SKM-1 treated with dmso at 0.1 percent for 144 hours (cell line): Measurements from ENCODE around the gene FETUB.

ENCODE experiments used
- DNase-seq: peaks from one replicate; lab custom pipeline; 2025; ENCODE audit not compliant: unreplicated experiment; lab: John Stamatoyannopoulos, UW

Gene FETUB

DNA sequence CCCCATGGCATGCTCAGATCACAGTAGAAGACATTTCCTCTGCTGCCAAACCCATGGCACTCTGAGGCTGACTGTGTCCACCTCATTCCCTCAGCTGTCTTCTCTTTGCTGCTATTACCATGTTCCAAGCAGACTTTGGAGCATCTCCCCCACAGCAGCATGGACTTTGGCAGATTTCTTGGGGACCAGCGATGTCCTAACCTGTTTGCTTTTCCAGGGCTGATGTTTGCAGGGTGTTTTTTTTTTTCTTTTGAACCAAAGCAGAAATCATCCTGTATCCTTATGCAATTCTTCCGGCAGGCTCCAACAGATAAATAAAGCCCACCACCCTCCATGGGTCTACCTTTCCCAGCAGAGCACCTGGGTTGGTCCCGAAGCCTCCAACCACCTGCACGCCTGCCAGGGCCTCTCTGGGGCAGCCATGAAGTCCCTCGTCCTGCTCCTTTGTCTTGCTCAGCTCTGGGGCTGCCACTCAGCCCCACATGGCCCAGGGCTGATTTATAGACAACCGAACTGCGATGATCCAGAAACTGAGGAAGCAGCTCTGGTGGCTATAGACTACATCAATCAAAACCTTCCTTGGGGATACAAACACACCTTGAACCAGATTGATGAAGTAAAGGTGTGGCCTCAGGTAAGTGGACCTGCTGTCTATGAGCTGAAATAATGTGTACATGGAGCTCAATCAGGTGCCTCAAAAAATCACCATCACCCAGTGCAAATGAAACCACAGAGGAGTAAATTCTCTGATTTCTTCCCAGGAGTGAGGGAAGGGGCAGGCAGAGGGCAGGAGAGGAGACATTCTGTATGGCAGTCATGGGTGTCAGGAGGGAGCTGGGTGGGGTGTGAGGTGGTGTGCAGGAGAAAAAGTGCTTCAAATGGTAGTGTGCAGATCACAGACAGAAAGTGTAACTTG is 27.2 kb upstream of the FETUB start, which contains the start of gene AHSG:
TSS of gene AHSG (plus strand) at position 340 of the 916 bp plus-strand sequence. CDS start at position 422, 82 bp downstream.
- DNase-seq = no peak

DNA sequence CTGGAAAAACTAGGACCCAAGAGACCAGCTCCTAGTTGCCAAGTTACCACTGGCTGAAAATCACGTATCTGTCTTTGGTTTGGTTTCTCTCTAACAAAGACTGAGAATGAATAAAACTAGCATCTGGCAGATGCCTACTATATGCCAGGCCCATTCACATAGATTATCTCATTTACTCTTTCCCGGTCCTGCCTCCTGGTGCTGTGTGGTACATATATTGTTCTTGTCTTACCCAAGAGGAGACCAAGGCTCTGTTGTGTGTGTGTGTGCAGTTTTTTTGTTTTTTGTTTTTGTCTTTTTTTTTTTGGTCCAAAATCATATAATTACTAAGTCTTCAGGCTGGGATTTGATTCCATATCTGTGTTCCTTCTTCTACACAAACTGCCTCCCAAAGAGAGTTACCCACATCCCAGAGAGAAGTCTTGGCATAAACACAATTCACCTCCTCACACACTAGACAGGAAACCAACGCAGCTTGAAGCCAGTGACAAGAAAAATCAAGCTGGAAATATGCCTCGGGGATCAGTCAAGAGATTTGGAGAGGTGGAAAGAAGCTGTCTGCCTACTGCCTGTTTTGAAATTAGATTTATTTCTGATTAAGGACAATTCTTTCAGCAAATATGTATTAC is 26.4 kb upstream of the FETUB start:
- DNase-seq = no peak

DNA sequence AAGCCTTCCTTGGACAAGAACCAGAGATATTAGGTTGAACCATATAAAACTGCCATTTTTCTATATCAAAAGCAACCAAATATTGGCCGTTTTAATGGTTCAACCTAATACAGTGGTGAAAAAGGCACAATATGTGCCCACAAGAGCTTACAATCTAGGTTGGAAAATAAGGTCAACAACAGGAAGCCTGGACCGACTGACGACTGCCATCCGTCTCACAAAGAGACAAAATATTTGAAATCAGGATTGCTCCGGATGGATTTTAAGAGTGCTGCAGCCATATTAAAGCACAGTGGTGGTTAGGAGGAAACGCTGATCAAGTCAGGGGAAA is 26.0 kb upstream of the FETUB start:
- no peak for DNase-seq

DNA sequence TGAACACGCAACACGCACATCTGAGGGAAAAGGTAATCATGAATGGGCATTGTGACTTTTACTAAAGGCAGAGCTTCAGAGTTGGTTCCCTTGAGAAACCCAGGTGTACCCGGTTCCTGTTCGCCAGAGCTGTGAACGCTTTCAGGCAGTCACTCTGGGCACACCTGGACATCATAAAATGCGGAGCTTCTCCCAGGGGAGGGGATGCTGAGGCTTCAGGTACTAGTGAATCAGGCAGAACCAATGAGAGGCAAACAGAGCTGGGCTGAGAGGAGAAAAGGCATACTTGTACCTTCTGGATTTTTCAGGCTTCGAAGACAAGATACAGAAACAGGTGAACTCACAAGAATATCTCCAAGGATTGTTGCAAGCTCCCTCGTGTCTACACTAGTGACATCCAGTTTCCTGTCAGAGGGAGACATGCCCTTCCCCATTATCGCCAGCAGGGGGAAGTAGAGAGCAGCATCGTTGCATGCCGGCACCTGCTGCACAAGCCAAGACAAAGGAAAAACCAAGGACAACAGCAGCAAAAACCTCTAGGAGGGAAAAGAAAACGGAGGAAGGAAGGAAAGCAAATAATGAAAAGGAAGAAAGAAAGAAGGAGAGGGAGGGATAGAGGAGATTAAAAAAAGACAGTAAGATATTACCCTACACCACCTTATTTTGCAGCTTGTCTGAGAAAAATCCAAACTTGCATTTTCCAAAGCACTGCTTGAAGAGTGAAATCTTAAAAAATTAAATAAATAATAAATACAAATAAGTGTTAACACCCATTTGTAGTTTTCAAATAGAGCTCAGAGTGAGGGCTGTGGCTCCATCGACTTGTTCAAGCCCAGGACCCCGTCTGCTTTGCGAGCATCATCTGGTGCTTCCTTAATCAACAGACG is 25.4 kb upstream of the FETUB start:
- DNase-seq = peak; percentile 65

DNA sequence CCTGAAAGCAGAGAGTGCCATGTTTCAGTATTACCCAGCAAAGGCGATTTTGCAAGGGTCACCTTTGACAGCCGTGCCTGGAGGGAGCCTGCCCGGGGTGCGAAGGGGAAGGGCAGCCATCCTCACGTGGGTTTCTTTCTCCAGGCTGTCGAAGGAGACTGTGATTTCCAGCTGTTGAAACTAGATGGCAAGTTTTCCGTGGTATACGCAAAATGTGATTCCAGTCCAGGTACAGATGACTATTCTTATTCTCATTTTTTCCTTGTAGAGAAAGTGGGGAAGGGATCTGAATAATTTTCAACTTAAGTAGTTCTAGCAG is 23.9 kb upstream of the FETUB start:
- no peak for DNase-seq

DNA sequence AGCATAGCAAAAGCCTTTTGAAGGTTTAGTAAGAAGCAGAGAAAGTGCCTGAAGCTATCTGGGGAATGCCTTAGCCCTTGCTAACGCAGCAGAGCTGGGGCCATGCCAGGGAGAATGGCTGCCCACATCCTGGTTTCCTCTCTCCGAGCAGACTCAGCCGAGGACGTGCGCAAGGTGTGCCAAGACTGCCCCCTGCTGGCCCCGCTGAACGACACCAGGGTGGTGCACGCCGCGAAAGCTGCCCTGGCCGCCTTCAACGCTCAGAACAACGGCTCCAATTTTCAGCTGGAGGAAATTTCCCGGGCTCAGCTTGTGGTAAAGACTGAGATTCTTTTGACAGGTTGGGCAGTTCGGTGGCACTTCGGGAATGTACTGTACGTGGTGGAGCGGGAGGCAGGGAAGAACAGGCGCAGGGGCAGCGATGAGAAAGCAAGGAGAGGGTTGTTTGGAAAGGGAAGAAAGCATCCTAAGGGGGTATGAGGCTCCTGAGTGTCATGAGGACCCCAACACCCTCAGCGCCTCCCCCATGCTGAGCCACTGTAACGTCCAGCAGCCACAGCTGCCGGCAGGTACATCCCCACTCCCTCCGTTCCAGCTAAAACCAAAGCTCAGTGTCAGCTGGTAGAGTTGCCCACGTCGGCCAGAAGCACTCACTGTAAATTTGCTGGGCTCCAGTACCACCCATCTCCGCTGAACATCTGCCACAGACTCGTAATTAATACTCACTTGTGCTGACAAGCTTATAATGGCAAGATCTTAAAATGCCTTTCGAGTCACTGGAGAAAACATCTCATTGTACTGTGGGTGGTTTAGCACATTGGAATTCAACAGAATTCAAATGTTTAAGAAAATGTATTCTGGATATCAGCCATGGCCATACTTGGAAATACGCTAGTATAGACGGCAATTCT is 22.9 kb upstream of the FETUB start:
- peak; percentile 82 for DNase-seq

DNA sequence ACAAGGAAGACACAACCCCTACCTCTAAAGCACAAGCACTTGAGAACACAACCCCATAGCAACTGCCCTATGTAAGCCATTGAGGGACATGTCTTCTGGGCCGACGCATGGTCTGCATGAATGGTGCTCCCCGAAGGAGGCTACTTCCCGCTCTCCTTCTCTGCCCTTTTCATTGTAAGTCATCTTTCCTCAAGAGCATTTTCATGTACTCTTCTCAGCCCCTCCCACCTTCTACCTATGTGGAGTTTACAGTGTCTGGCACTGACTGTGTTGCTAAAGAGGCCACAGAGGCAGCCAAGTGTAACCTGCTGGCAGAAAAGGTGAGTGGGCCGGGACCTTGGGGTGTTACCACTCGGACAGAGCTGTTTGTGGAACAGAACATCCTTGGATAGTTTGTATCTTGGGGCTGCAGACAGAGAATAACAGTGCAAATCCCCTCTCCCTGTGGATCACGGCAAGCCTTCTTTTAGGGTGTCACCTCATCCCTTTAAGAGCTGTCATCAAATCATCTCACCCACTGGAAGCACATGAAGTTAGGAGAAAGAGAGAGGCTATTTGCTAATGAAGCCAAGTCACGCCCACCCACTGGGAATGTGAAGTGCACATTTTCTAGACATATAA is 21.8 kb upstream of the FETUB start:
- DNase-seq = no peak

DNA sequence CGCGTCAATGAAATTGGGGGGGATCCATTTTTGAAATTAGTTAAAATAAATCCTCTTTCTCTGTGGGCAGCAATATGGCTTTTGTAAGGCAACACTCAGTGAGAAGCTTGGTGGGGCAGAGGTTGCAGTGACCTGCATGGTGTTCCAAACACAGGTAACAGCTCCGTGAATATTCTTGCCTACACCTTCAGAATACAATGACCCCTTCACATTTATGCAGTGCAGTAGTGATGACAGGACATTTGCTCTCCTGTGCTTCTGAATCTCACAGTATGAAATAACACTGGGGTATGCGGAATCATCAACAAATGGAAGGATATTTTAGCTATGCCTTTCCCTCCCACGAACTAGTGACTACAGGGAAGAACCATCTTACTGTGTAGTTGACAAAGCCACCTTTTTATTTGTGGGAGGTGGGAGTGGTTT is 20.4 kb upstream of the FETUB start:
- no peak for DNase-seq

DNA sequence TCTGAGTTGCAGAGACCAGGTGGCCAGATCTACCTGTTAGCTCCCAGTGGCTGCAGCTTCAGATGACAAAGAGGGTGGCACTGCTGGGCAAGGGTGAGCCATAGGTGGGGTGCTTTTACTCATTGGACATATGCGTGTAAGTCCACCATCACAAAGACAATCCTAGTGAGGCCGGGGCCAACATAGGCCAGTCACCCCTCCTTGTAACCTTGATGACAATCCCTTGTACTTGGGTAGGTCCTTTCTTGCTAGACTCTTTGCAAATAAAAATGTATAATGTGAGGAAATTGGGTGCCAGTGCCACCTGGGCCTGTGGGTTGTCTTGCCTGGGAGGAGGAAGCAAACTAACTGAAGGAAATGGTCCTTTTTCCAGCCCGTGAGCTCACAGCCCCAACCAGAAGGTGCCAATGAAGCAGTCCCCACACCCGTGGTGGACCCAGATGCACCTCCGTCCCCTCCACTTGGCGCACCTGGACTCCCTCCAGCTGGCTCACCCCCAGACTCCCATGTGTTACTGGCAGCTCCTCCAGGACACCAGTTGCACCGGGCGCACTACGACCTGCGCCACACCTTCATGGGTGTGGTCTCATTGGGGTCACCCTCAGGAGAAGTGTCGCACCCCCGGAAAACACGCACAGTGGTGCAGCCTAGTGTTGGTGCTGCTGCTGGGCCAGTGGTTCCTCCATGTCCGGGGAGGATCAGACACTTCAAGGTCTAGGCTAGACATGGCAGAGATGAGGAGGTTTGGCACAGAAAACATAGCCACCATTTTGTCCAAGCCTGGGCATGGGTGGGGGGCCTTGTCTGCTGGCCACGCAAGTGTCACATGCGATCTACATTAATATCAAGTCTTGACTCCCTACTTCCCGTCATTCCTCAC is 19.7 kb upstream of the FETUB start:
- DNase-seq = no peak

DNA sequence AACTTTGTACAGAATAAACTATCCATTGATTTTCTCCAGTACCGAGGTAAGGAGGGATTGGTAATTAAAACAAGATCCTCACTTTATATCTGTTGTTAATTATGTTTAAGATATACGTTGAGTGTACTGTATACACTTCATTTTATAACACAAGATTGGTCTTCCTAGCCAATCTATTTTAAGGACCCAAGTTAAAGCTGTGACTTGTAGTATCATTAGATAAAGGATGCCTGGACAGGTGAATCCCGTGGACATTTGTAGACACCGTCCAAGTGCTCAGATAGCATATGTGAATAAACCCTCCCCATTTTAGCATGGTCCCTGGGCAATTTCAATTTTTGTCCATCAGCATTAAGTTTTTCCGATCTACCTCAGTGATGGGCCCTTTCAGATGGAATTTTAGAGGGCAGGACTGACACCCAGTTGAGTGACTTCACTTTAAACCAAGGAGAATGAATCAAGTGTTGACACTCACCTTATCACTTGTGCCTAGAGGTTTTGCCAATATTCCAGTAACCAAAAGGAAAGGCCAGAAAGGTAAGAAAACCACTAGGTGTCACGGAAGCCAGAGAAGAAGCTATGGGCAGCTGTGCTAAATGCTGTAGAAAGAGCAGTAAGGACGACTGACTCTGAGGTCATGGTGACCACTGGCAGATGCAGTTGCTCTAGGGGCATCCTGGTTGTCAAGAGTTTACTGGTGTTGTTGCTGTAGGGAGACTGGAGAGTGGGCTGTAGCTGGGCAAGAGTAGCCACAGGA is 18.1 kb upstream of the FETUB start:
- DNase-seq = no peak

DNA sequence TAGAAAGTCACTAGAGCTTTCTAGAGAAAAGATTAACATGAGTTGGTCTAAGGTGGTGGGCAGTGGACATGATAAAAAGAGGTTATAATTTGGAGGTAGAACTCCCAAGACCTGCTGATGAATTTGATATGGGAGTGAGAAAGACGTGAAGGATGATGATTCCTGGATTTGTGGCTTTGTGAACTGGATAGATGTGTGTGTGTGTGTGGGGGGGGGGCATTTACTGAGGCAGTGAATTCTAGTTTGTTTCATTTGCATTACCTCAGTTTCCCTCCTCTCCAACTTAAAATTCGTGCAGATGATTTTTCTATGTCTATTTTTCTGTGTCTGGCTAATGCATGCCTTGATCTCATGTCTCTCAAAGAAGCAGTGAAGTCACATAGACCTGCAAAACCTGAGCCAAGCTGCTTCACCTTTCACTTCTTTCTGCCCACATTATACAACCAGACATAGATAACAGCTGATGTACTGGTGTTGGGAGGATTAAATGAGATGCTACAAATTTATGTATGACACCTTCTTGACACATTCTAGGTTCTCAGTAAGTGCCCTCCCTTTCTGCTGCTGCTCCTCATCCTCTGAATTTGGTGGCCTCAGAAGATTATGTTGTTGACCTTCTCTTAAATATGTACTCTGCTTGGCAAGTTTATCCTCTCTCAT is 17.4 kb upstream of the FETUB start:
- DNase-seq = no peak

DNA sequence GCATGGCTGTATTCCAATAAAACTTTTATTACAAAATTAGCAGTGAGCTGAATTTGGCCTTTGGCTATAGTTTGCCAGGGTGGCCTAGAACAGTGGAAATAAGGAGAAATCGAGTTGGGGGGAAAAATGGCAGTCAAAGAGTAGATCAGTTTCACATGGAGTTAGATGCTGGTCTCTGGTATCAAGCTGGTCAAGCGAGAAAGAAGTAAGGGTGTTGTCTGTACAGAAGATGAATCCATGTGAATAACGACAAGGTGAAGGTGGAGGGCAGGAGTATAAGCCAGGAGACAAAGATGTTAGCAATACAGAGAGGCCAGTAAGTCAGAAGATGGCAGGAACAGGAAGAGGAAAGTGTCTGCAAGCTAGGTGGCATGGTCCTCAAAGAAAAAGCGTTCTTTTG is 15.6 kb upstream of the FETUB start:
- no peak for DNase-seq

DNA sequence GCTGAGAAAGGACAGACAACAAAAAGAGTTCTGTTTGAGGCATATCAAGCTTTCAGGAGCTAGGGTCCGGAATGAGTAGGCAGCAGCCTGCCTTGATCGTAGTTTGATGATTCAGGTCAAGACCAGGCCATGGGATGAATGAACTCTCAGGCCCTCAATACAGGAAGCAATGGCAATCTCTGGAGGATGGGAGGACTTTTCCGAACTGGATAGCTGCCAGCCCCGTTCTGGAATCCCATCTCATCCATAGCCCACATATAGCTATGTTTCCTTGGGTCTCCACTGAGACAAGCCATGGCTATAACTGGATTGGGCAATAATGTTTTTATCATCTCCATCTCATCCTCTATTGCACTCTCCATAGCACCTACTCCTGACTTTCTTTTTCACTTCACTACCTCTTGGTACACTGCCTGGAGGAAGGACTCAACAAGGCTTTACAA is 14.6 kb upstream of the FETUB start:
- DNase-seq = no peak

DNA sequence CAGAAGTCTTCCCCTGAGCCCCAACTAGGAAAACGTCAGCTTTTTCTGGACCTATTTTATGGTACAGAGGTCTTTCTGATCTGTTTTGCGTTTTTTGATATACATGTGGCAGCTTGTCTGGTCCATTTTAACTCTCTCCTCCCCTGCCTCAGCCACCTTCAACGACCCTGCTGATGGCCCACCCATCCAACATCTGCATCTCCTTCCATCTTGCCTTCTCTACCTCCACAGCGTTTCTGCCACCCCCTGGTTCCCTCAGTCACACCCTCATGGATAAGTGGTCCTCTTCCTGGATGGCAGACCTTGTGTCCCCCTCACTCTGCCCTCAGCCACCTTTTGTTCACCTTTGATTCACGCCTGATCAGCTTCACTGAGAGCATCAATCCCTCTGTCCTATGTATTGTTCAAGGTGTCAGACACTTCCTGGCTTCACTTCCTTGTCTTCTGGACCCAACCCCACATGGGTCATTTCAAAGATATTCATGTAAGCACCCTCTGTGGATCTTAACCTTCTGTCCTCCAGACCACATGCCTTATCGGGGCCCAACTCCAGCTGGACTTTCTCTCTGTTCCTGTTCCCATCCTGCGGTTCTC is 13.8 kb upstream of the FETUB start:
- DNase-seq = no peak

DNA sequence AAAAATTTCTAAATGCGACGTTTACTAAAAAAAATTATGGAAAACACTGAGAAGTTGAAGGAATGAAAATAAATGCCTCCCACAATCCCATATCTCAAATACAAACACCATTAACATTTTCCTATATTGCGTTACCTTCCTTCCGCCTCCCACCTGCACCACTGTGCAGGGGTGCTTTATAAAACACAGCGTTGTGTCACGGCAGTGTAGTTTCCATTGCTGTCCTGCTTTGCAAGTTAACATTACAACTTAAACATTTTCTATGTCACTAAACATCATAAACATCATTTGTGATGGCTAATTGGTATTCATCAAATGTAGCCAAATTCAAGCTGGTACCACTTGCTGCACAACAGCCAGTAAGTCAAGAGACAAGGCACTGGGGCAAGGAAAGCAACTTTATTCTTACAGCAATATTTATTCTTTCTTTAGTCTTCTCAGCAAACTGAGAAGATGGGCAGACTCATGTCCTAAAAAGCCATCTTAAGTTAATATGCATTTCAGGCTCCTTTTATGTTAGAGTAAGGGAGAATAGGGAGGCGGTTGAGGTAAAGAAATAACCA is 12.3 kb upstream of the FETUB start:
- no peak for DNase-seq

DNA sequence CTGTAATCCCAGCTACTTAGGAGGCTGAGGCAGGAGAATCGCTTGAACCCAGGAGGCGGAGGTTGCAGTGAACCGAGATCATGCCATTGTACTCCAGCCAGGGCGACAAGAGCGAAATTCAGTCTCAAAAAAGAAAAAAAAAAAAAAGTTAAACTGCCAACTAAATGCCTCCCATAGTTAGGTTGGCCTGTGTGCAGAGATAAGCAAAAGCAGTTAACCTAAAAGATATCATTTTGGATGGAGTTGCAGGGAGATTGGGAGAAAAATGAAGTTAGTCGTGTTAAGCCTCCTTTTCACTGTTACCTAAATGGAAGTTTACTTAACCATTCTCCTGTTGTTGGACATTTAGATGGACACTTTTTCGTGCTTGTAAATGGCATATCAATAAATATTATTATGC is 11.4 kb upstream of the FETUB start:
- no peak for DNase-seq

DNA sequence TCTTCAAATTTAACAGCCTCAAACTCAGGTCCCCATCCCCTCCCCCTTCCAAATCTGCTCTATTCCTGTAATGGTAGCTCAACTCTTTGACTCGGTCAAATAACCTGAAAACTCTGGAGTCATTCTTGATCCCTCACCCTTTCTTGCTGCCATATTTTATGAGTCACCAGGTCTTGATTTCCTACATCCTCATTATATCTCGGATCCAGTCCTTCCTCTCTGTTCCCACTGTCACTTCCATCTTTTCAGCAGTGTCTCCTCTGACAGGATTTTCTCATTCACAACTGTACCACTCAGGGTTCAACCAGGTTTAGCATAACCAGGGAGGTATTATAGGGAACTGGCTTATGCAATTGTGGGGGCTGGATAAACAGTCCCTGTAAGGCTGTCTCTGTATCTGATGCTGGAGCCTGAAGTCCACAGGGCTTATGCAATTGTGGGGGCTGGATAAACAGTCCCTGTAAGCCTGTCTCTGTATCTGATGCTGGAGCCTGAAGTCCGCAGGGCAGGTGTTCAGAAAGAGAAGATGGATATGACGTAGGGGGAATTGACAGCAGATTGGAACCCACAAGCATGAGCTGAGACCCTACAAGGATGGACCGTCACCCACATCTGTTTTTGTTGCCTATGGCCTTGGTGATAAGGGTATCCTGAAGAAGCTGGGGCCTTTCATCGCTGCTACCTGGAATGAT is 9.1 kb upstream of the FETUB start:
- DNase-seq = no peak
